MM.1S (cell line): Measurements from ENCODE around the gene MAPK9.

ENCODE experiments used
- DNase-seq: peaks from one replicate; pipeline ENCODE4 v3.0.0-alpha.2; 2015
- H2AFZ ChIP-seq: fragments of 300-600 bp; sonication (generic); 2 replicates; pipeline ENCODE4 v1.6.0; 2016; ENCODE audit warnings: antibody characterized with exemption, low read length
- H3F3A ChIP-seq: fragments of 300-600 bp; sonication (generic); 2 replicates; pipeline ENCODE4 v1.6.1; 2016; ENCODE audit warnings: mild to moderate bottlenecking, antibody characterized with exemption, low read length, moderate library complexity, mixed read lengths; ENCODE audit not compliant: insufficient read depth
- H3K27ac ChIP-seq: fragments of 300-600 bp; sonication (generic); 2 replicates; pipeline ENCODE4 v1.5.1; 2016; ENCODE audit warnings: mild to moderate bottlenecking, low read length
- H3K27me3 ChIP-seq: fragments of 300-600 bp; sonication (generic); replicated peaks from 2 replicates; pipeline ENCODE4 v1.6.0; 2016; ENCODE audit warnings: low read length; ENCODE audit not compliant: insufficient read depth
- H3K36me3 ChIP-seq: fragments of 300-600 bp; sonication (generic); replicated peaks from 2 replicates; pipeline ENCODE4 v1.6.1; 2016; ENCODE audit warnings: mild to moderate bottlenecking, low read length, mixed read lengths; ENCODE audit not compliant: insufficient read depth
- H3K4me1 ChIP-seq: fragments of 300-600 bp; sonication (generic); 2 replicates; pipeline ENCODE4 v1.6.1; 2016; ENCODE audit warnings: low read length, mixed read lengths
- H3K4me2 ChIP-seq: fragments of 300-600 bp; sonication (generic); 2 replicates; pipeline ENCODE4 v1.6.0; 2016; ENCODE audit warnings: low read depth, low read length
- H3K4me3 ChIP-seq: fragments of 300-600 bp; sonication (generic); 2 replicates; pipeline ENCODE4 v1.5.1; 2016; ENCODE audit warnings: low read length, mixed read lengths
- H3K79me2 ChIP-seq: fragments of 300-600 bp; sonication (generic); 2 replicates; pipeline ENCODE4 v1.6.1; 2016; ENCODE audit warnings: mixed run types, low read length, mixed read lengths
- H3K9ac ChIP-seq: fragments of 300-600 bp; sonication (generic); 2 replicates; pipeline ENCODE4 v1.6.1; 2016; ENCODE audit warnings: low read length, mixed read lengths
- H3K9me2 ChIP-seq: fragments of 300-600 bp; sonication (generic); replicated peaks from 2 replicates; pipeline ENCODE4 v1.6.1; 2016; ENCODE audit warnings: mild to moderate bottlenecking, low read length, mixed read lengths; ENCODE audit not compliant: insufficient read depth
- H3K9me3 ChIP-seq: fragments of 300-600 bp; sonication (generic); replicated peaks from 2 replicates; pipeline ENCODE4 v1.6.1; 2016; ENCODE audit warnings: mild to moderate bottlenecking, low read length, mixed read lengths; ENCODE audit not compliant: insufficient read depth
- H4K20me1 ChIP-seq: fragments of 300-600 bp; sonication (generic); 2 replicates; pipeline ENCODE4 v1.6.1; 2016; ENCODE audit warnings: mild to moderate bottlenecking, low read length, moderate library complexity, mixed read lengths; ENCODE audit not compliant: insufficient read depth
- CTCF ChIP-seq: fragments of 300-600 bp; sonication (generic); IDR thresholded peaks from 2 replicates; pipeline ENCODE4 v1.5.1; 2016; ENCODE audit warnings: antibody characterized with exemption, low read length, mixed read lengths
- EZH2 ChIP-seq: fragments of 300-600 bp; sonication (generic); optimal IDR thresholded peaks from 2 replicates; pipeline ENCODE3; 2017; ENCODE audit warnings: low read depth, mild to moderate bottlenecking, antibody characterized with exemption, low read length, mixed read lengths
- EZH2phosphoT487 ChIP-seq: fragments of 300-600 bp; sonication (generic); IDR thresholded peaks from 2 replicates; pipeline ENCODE4 v1.6.1; 2018; ENCODE audit warnings: antibody characterized with exemption, low read length

Gene MAPK9

DNA sequence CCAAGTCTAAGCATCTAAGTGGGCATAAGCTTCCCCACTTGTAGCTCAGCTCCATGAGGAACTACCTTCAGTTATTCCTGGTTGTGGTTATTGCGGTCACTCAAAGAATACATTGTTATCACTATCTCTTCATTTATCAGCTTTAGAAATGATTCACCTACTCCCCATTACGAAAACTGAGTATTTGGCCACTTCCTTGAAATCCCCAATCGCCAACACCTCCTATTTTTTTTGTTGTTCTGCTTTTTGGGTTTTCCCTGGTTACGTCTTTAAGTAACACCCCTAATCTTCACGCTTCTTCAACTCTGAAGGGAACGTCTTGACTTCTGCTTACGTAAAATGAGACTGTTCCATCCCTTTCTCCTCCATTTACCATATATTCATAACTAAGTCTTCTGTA lies 20.7 kb downstream of the MAPK9 start:
- Histone ChIP-seq H3K4me2 (no peak overlapping the region), H2AFZ (no peak overlapping the region), H3K27me3 (no peaks in the 10 kb centered on the region), H3K9me2 (no peaks in the 10 kb centered on the region), H3K27ac (no peak overlapping the region), H4K20me1 (no peaks in the 10 kb centered on the region), H3K4me3 (no peak overlapping the region), H3F3A (no peaks in the 10 kb centered on the region), H3K9ac (no peak overlapping the region), H3K4me1 (no peaks in the 10 kb centered on the region), H3K9me3 (0 out of 2 replicates have a peak, but pooled peaks cover 3% of the 10 kb centered on the region), H3K36me3 (peaks cover 4% of the 10 kb centered on the region), H3K79me2 (no peaks in the 10 kb centered on the region)
- no peak for TF ChIP-seq EZH2
- TF ChIP-seq EZH2phosphoT487, result no peak
- TF ChIP-seq CTCF, result no peak
- no peak for DNase-seq

DNA sequence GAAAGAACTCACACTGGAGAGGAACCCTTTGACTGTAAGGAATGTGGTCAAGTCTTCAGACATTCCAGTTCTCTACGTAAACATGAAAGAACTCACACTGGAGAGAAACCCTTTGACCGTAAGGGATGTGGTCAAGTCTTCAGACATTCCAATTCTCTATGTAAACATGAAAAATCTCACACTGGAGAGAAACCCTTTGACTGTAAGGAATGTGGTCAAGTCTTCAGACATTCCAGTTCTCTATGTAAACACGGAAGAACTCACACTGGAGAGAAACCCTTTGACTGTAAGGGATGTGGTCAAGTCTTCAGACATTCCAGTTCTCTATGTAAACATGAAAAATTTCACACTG lies 32.6 kb downstream of the MAPK9 start:
- Histone ChIP-seq H3F3A (no peaks in the 10 kb centered on the region), H2AFZ (no peak overlapping the region), H3K9me3 (no peaks in the 10 kb centered on the region; the same call in 1 of the 2 replicates), H3K79me2 (no peaks in the 10 kb centered on the region), H3K9ac (no peak overlapping the region), H3K27ac (no peak overlapping the region), H3K4me3 (no peak overlapping the region), H4K20me1 (no peaks in the 10 kb centered on the region), H3K27me3 (no peaks in the 10 kb centered on the region), H3K4me2 (no peak overlapping the region), H3K4me1 (no peaks in the 10 kb centered on the region), H3K9me2 (no peaks in the 10 kb centered on the region), H3K36me3 (peaks cover 24% of the 10 kb centered on the region)
- no peak for TF ChIP-seq EZH2phosphoT487
- no peak for TF ChIP-seq EZH2
- no peak for DNase-seq

DNA sequence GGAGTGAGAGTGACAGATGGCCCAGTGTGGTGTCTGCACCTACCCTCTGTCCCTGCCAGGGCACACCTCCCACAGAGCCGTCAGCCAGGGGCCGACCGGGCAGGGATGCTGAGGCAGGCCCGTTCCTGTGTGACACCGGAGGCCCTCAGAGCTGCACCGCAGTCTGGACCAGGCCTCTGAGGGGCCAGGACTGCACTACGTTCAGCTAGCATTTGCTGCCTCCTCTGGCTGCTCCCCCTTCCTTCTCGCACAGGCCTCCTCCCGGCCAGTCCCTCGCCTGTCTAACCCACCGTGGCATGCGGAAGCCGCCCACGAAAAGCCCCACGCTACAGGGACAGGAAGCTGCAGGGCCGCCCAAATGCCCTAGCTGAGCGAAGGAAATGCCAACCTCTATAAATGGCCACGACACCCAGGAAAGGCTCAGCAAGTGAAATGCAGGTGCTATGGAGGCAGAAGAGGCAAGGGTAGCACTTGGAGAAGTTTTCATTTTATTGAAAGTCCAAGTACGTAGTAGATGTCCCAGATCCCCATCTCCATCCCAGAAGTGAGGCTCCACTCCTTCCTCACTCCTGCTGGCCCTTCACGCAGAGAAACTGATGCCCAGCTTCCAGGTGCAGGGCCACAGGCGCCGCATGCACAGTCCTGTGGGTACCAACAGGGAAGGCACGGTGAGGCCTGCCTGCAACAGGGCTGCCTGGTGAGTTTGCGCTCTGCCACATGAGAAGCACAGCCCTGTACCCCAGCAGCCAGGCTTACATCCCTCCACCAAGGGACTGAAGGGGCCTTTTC lies 38.7 kb downstream of the MAPK9 start:
- no peaks in the 10 kb centered on the region for H3F3A ChIP-seq
- no peaks in the 10 kb centered on the region for H3K27me3 ChIP-seq
- no peaks in the 10 kb centered on the region for H4K20me1 ChIP-seq
- H3K9me2 ChIP-seq, result no peaks in the 10 kb centered on the region
- H3K4me1 ChIP-seq, result no peaks in the 10 kb centered on the region
- no peaks in the 10 kb centered on the region; the same call in 1 of the 2 replicates for H3K36me3 ChIP-seq
- H3K79me2 ChIP-seq, result no peaks in the 10 kb centered on the region
- no peak overlapping the region for H3K9ac ChIP-seq
- no peak for DNase-seq
- no peaks in the 10 kb centered on the region for H3K9me3 ChIP-seq
- no peak overlapping the region for H3K27ac ChIP-seq
- H3K4me3 ChIP-seq, result no peak overlapping the region
- H2AFZ ChIP-seq, result no peak overlapping the region
- H3K4me2 ChIP-seq, result no peak overlapping the region
- TF ChIP-seq EZH2 (no peak), EZH2phosphoT487 (no peak), CTCF (no peak)

DNA sequence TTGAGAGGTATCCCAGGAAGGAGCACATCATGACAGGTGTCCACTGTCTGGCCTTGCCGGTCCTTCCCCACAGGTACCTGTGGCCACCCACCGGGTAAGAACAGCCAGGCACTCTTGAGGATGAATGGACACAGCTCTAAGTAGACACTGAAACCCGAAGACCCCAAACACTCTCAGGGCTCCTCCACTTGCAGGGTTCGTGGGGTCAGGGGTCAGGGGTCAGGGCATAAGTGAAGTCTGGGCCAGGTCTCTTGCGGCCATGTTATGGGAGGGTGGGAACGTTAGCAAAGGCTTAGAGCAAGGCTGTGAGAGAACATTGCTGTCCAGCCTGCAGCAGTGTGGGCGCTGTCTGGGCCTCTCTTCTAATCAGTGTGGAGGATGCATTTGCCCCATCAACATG lies 40.0 kb downstream of the MAPK9 start:
- H2AFZ ChIP-seq, result no peak overlapping the region
- no peak overlapping the region for H3K9ac ChIP-seq
- H3K9me2 ChIP-seq, result no peaks in the 10 kb centered on the region
- no peaks in the 10 kb centered on the region for H4K20me1 ChIP-seq
- H3K9me3 ChIP-seq, result no peaks in the 10 kb centered on the region
- H3K4me2 ChIP-seq, result no peak overlapping the region
- DNase-seq, result no peak
- H3K27me3 ChIP-seq, result no peaks in the 10 kb centered on the region
- no peak for TF ChIP-seq EZH2
- no peak for TF ChIP-seq CTCF
- no peak for TF ChIP-seq EZH2phosphoT487
- no peaks in the 10 kb centered on the region for H3K79me2 ChIP-seq
- no peaks in the 10 kb centered on the region; the same call in 1 of the 2 replicates for H3K36me3 ChIP-seq
- H3F3A ChIP-seq, result no peaks in the 10 kb centered on the region
- H3K4me3 ChIP-seq, result no peak overlapping the region
- H3K27ac ChIP-seq, result no peak overlapping the region
- H3K4me1 ChIP-seq, result no peaks in the 10 kb centered on the region
